Measurements from ENCODE around the gene CBFA2T3. TPM values are rescaled to one million over a fixed set of nuclear protein-coding genes. Genes with fewer than 3 reads are reported as not detected.

Gene CBFA2T3
- total RNA-seq, 2 donors from 2014 or later, result 10.1 to 10.5 TPM

DNA sequence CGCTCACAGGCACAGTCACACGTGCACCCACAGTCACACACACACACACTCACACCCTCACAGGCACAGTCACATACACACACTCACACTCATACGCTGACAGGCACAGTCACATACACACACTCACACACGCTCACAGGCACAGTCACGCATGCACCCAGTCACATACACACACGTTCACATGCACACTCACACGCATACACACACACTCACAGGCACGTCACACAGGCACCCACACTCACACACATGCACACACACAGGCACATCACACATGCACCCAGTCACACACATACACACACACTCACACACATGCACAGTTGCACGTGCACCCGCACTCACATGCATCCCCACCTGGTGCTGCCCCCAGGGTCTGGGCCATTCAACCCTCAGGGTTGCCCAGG, 46.1 kb upstream of the CBFA2T3 start:
- intact Hi-C loops (cut with DNase I), result no loop called here
- TF ChIP-seq, protein P1, sequence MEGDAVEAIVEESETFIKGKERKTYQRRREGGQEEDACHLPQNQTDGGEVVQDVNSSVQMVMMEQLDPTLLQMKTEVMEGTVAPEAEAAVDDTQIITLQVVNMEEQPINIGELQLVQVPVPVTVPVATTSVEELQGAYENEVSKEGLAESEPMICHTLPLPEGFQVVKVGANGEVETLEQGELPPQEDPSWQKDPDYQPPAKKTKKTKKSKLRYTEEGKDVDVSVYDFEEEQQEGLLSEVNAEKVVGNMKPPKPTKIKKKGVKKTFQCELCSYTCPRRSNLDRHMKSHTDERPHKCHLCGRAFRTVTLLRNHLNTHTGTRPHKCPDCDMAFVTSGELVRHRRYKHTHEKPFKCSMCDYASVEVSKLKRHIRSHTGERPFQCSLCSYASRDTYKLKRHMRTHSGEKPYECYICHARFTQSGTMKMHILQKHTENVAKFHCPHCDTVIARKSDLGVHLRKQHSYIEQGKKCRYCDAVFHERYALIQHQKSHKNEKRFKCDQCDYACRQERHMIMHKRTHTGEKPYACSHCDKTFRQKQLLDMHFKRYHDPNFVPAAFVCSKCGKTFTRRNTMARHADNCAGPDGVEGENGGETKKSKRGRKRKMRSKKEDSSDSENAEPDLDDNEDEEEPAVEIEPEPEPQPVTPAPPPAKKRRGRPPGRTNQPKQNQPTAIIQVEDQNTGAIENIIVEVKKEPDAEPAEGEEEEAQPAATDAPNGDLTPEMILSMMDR (IDR thresholded peaks at IDR 0.05), result no peak
- H3K9ac ChIP-seq (ENCODE audit: low read depth in 2 of 2, low read length in 2 of 2), result no peak overlapping the region
- H3K4me1 ChIP-seq, result no peaks in the 10 kb centered on the region
- no peaks in the 10 kb centered on the region for H3K9me3 ChIP-seq
- H3K27me3 ChIP-seq, result no peaks in the 10 kb centered on the region
- no peak overlapping the region for H3K27ac ChIP-seq
- no peaks in the 10 kb centered on the region for H3K36me3 ChIP-seq
- no peak overlapping the region for H3K4me3 ChIP-seq
- DNase-seq, result no peak

DNA sequence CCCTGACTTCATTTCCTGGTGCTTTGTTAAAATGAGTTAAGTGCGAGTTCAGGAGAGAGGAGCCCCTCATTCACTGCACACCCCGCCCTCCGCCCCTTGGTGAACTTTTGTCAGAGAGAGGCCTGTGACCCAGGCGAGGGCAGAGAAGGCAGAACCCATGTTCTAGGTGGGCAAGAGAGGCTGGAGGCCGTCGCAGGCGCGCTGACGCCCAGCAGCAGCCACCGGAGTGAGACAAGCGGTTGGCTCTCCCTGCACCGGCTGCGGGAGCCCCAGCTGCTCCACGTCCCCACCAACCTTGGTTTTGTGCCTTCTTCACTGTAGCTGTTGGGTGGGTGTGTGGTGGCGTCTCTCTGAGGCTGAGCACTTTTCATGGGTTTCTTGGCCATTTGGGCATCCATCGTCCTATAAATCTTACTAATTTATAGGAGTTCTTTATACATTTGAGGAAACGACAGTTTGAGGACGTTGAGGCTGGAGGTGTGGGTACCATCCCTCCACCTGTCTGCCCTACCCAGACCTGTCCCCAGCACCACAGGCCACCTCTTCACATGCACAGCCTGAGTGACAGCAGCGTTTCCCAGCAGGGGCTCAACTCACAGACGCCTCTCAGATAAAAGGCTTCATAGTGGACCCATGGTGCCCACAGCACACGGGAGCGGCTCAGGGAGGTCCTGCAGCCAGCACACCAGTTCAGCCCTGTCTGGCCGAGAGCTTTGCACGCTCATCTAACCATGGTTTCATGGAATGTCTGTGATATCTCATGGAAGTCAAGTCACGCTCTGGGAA, 45.2 kb upstream of the CBFA2T3 start:
- TF ChIP-seq, protein P1 (IDR thresholded peaks at IDR 0.05), result no peak
- H3K36me3 ChIP-seq, result no peaks in the 10 kb centered on the region
- no peak for DNase-seq

DNA sequence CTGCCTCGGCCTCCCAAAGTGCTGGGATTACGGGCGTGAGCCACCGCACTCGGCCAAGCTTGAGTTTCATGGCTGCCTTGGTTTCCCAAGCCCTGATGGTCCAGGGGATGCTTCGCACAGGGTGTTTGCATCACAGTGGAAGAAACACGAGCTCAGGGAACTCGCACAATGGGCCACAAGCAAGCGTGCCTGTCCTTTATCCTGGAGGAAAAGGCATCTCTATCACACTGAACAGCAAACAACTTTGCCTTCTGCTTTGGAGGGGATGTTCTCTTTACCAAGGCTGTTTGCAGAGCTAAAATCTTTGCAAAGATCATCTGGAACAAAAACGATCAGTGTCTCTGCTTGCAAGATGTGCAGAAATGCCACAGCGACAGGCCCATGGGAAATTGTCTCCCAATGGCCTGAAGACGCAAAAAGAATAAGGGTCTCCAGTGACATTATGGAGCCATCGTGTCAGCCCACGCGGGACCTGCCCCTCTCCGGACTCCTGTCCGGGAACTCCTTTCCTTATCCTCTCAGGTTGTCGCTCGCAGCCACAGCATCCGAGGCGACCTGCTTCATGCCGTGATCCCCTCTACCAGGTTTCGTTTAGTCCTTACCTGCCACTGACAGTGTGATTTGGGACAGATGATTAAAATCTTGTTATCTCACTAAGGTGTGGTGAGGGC, 44.1 kb upstream of the CBFA2T3 start:
- Histone ChIP-seq H3K36me3 (no peaks in the 10 kb centered on the region), H3K4me3 (no peak overlapping the region), H3K9me3 (no peaks in the 10 kb centered on the region), H3K27ac (no peak overlapping the region), H3K9ac (ENCODE audit: low read depth in 2 of 2, low read length in 2 of 2) (no peak overlapping the region), H3K27me3 (no peaks in the 10 kb centered on the region), H3K4me1 (no peaks in the 10 kb centered on the region)
- DNase-seq, result no peak
- intact Hi-C loops (cut with DNase I), result no loop called here
- TF ChIP-seq, protein P1 (IDR thresholded peaks at IDR 0.05), result no peak

More for the DNA sequence above, 45.2 kb upstream of the CBFA2T3 start:
- H3K4me1 ChIP-seq, result no peaks in the 10 kb centered on the region
- no peaks in the 10 kb centered on the region for H3K9me3 ChIP-seq
- no peak overlapping the region for H3K4me3 ChIP-seq
- H3K27me3 ChIP-seq, result no peaks in the 10 kb centered on the region
- intact Hi-C loops (cut with DNase I), result no loop called here
- no peak overlapping the region for H3K9ac ChIP-seq (ENCODE audit: low read depth in 2 of 2, low read length in 2 of 2)
- H3K27ac ChIP-seq, result no peak overlapping the region

DNA sequence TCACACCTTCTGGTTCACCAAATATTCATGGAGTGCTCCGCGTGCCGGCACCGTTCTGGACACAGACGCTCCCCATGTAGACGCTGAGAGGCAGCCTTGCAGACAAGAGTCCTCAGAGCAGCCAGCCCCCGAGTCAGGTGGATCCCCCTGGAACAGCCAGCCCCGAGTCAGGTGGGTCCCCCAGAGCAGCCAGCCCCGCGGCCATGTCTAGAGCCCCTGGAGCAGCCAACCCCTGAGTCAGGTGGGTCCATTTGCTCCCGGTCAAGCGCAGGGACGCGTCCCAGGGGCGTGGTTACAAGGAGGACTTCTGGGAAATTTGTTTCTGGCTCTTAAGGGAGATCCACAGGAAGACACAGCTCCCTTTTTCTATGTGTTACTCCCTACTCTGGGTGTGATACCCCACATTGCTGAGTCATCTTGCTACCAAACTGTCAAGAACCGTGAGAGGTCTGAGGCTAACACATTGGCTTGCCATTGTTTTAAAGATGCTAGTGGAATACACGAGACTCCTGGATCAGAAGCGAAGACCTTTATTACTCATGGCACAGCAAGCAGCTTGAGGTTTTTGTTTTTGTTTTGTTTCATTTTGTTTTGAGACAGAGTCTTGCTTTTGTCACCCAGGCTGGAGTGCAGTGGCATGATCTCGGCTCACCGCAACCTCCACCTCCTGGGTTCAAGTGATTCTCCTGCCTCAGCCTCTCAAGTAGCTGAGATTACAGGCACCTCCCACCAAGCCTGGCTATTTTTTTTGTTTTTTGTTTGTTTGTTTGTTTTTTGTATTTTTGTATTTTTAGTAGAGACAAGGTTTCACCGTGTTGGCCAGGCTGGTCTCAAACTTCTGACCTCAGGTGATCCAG, 43.3 kb upstream of the CBFA2T3 start:
- H3K36me3 ChIP-seq, result no peaks in the 10 kb centered on the region
- H3K9me3 ChIP-seq, result no peaks in the 10 kb centered on the region
- no peak for DNase-seq
- H3K4me1 ChIP-seq, result no peaks in the 10 kb centered on the region
- TF ChIP-seq, protein P1 (IDR thresholded peaks at IDR 0.05), result no peak
- H3K27me3 ChIP-seq, result no peaks in the 10 kb centered on the region
- no peak overlapping the region for H3K27ac ChIP-seq
- no peak overlapping the region for H3K9ac ChIP-seq (ENCODE audit: low read depth in 2 of 2, low read length in 2 of 2)
- intact Hi-C loops (cut with DNase I), result no loop called here
- H3K4me3 ChIP-seq, result no peak overlapping the region

DNA sequence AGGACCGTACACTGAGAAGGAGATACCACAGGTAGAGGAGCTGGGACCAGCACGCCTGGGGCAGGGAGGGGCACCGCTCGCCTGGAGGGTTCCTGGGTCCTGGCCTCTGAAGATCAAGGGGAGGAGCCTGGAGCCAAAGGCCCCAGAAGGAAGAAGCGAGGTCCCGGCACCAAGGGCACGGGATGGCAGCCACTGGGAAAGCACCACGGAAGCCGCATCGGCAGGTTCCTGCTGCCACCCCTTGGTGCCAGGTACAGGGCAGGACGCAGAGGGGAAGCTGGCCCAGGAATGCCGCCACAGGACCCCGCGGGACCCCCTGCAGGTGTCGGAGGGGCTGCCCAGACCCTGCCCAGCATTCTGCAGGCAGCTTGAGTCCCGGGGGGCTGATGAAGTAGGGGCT, 42.5 kb upstream of the CBFA2T3 start:
- Histone ChIP-seq H3K27me3 (no peaks in the 10 kb centered on the region), H3K36me3 (no peaks in the 10 kb centered on the region), H3K4me3 (no peak overlapping the region), H3K4me1 (no peaks in the 10 kb centered on the region), H3K27ac (no peak overlapping the region), H3K9me3 (no peaks in the 10 kb centered on the region), H3K9ac (ENCODE audit: low read depth in 2 of 2, low read length in 2 of 2) (no peak overlapping the region)
- TF ChIP-seq, protein P1 (IDR thresholded peaks at IDR 0.05), result no peak
- DNase-seq, result no peak
- intact Hi-C loops (cut with DNase I), result no loop called here

Data from colonic mucosa (tissue), 4 donors.